Skin epidermis (tissue), 12 donors: ENCODE data around the gene F2.

Source experiments
- H3K27ac ChIP-seq, 21 experiments: fragments of 200-600 bp; sonication (generic) in 11 of 21; one replicate each; pipeline ENCODE4 v1.5.0; 2020; ENCODE audit warnings: mild to moderate bottlenecking in 3 of 21, inconsistent platforms in 2 of 21, moderate library complexity in 2 of 21
- H3K4me3 ChIP-seq, 7 experiments: fragments of 200-600 bp; sonication (generic) in 2 of 7; one replicate each; pipeline ENCODE4 v1.5.0; 2020; ENCODE audit warnings: inconsistent platforms in 2 of 7, mild to moderate bottlenecking in 2 of 7, moderate library complexity in 1 of 7

Gene F2

GRCh38 chr11:46733234-46733633 lies 14.2 kb downstream of the F2 start:
- Histone ChIP-seq H3K4me3 (no peak overlapping the region), H3K27ac (no peak overlapping the region)

- no peak overlapping the region for H3K27ac ChIP-seq
- no peak overlapping the region for H3K4me3 ChIP-seq
Measured at GRCh38 chr11:46736146-46736545, 17.1 kb downstream of the F2 start.

DNA sequence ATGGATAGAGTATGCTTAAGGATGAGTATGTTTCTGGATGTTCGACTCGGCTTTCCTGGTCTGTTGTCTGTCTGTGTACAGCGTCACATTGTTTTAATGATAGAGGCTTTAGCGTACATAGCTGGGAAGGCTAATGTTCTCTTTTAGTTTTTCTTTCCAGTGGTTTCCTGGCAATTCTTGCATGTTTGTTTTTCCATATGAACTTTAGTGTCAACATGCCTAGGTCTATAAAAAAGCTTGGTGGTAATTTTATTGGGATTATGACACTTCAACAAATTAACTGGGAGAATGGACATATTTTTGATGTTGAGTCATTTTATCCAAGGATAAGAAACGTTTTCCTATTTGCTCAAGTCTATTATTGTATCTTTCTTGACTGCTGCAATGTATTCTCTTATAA lies 17.6 kb downstream of the F2 start:
- Histone ChIP-seq H3K4me3 (no peak overlapping the region), H3K27ac (no peak overlapping the region)

- Histone ChIP-seq H3K27ac (no peak overlapping the region), H3K4me3 (no peak overlapping the region)
Measured at GRCh38 chr11:46737699-46738098, 18.7 kb downstream of the F2 start.

DNA sequence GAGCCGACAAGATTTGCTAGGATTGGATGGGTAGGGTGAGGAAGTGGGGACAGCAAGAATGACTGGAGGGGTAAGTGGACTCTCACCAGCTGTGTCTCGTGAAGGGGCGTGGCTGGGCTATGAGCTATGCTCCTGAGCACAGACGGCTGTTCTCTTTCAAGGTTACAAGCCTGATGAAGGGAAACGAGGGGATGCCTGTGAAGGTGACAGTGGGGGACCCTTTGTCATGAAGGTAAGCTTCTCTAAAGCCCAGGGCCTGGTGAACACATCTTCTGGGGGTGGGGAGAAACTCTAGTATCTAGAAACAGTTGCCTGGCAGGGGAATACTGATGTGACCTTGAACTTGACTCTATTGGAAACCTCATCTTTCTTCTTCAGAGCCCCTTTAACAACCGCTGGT lies 19.9 kb downstream of the F2 start:
- no peak overlapping the region for H3K4me3 ChIP-seq
- H3K27ac ChIP-seq = no peak overlapping the region

- Histone ChIP-seq H3K27ac (peak overlapping the region in 3 of 21 experiments; percentile 4 to 28 (median 6)), H3K4me3 (no peak overlapping the region)
Measured at GRCh38 chr11:46741600-46742484, 22.8 kb downstream of the F2 start.

GRCh38 chr11:46743043-46743442 lies 24.0 kb downstream of the F2 start:
- H3K4me3 ChIP-seq = no peak overlapping the region
- peak overlapping the region in 2 of 21 experiments; percentile 28 to 33 for H3K27ac ChIP-seq

GRCh38 chr11:46743693-46744339 lies 24.8 kb downstream of the F2 start:
- Histone ChIP-seq H3K27ac (peak overlapping the region in 1 of 21 experiments; percentile 33), H3K4me3 (no peak overlapping the region)

DNA sequence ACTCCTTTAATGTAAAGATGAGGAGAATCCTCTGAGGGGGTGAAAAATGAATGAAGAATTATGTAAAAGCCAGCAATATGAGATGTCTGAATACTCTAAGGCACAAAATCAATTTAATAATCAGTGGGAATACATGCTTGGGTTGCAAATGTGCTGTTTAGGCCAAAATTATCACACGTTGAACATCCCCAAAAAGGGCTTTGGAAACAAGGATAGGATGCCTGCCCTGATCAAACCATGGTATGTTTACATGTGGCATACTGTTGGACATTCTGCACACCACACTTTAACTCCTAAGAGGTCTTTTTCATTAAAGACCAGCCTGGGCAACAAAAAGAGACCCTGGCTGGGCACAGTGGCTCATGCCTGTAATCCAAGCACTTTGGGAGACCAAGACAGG lies 26.3 kb downstream of the F2 start:
- Histone ChIP-seq H3K27ac (no peak overlapping the region), H3K4me3 (no peak overlapping the region)

GRCh38 chr11:46745995-46746394 lies 27.0 kb downstream of the F2 start:
- H3K27ac ChIP-seq = no peak overlapping the region

GRCh38 chr11:46747150-46747549 lies 28.1 kb downstream of the F2 start:
- no peak overlapping the region for H3K4me3 ChIP-seq
- H3K27ac ChIP-seq = no peak overlapping the region

More at GRCh38 chr11:46745995-46746394, 27.0 kb downstream of the F2 start:
- no peak overlapping the region for H3K4me3 ChIP-seq

DNA sequence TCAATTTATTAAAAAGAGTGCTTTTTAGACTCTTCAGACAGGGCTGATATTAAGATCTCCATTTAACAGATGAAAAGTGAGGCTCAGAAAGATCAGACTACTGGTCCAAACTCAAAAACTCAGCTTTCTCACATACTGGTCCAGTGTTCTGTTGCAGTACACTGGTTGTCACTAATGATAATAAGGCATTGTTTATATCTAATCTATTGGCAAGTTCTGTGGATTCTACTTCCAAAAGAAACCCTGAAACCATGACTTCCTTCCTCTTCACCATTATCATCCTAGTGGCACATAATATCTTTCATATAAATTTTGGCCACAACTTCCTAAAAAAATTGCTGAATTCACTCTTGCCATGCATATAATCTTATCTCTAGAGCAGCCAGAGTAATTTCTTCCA lies 36.9 kb downstream of the F2 start:
- H3K27ac ChIP-seq = no peak overlapping the region
- no peak overlapping the region for H3K4me3 ChIP-seq

DNA sequence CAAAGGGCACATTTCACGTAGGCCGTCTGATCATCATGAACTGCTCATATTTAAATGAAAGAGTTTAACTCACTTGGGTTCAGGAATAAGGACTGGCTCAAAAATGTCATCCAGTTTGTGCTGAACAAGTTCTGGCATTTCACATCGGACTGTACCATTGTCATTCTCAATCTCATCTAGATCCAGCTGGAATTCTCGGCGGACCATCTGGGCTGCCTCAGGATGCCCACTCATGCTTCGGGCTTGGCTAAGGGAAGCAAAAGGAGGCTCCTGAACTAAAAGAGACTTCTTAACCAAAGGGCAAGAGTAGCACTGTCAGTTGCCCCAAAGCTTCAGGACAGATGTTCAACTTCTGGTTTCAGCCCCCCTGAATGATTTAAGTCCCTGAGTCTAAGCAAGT lies 40.2 kb downstream of the F2 start:
- H3K4me3 ChIP-seq = no peak overlapping the region
- H3K27ac ChIP-seq = no peak overlapping the region

DNA sequence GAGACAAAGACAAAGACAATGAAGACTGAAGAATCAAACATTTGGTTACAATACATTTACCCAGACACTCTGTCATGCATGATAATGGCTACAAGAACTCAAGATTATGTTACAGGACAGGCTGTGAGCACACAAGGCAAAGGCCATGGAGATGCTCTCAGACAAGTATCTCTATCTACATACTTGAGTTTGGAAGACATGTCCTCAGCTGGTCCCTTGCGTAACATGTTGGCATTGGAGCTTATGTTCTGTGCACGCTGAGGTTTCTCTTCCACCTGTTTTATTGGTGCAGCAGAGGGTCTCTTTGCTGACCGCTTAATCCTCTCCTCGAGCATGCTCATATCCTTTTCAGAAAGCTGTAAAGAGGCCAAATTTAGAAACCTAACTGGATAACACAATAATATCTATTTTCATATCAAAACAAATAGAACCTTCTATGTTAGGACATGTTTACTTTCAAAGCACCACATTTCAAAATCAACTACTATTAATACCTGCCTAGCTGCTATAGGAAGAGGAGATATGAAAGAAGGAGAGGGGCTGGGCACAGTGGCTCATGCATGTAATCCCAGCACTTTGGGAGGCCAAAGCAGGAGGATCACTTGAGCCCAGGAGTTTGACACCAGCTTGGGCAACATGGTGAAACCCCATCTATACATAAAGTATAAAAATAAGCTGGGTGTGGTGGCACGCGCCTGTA lies 41.6 kb downstream of the F2 start:
- H3K4me3 ChIP-seq = no peak overlapping the region
- no peak overlapping the region for H3K27ac ChIP-seq

DNA sequence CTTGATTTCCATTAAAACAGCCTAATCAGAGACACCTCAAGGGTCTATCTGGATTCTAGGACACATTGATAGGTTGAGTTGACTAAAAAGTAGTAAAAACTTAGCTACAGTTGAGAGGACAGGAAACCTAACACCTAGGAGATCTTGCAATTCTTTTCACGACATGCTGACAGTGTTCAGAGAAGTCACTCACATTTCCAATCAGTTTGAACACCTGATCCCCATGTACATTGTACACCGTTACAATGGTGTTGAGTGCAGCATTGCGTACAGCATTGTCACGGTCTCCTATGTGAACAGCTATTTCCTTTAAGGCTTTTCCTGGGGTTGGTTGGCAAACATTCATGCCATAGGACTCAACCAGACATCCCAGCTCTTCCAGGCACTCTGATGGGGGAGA lies 42.8 kb downstream of the F2 start:
- H3K4me3 ChIP-seq = no peak overlapping the region
- H3K27ac ChIP-seq = no peak overlapping the region

GRCh38 chr11:46762248-46762647 lies 43.2 kb downstream of the F2 start:
- no peak overlapping the region for H3K4me3 ChIP-seq
- no peak overlapping the region for H3K27ac ChIP-seq

DNA sequence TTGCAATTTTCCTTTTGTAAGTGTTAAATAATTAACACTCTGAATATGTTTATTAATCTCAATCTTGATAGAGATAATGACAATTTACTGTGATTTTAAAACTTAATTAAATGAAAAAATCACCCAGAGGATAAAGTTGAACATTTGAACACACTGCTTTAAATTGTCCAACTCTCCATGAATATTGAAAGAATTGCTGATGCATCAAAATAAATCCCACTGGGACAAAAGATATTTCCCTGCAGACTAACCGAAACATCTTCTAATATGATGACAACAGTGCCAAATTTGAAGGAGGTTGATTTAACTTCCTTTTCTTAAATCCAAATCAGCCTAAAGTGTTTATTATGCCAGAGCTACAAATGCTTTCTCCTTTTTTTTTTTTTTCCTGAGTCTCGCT lies 47.6 kb downstream of the F2 start:
- Histone ChIP-seq H3K4me3 (no peak overlapping the region), H3K27ac (no peak overlapping the region)

DNA sequence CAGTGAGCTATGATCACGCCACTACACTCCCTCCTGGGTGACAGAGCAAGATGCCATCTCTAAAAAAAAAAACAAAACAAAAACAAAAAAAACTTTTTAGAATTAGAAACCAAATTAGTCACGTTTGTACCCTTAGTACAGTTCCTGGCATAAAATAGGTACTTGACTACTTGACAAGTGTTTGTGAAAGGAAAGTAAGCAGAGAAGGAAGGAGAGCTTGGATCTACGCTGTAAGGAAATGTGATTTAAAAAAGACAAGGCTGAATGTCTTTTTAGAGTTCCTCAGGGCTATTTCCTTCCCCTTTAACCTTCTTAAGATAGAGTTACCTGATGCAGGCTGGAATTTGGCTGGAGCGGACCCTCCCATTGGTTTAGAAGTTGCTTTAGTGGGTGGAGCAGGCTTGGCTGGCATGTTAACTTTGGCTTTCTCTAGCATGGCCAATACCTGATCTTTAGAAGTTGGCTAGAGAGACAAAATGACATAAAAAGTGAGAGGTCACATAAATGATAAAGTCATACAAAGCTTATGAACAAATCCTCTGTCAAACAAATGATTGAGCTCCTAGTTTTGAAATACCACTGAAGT lies 50.7 kb downstream of the F2 start:
- H3K4me3 ChIP-seq = no peak overlapping the region
- H3K27ac ChIP-seq = no peak overlapping the region

- Histone ChIP-seq H3K27ac (no peak overlapping the region), H3K4me3 (no peak overlapping the region)
Measured at GRCh38 chr11:46776878-46777277, 57.9 kb downstream of the F2 start.

DNA sequence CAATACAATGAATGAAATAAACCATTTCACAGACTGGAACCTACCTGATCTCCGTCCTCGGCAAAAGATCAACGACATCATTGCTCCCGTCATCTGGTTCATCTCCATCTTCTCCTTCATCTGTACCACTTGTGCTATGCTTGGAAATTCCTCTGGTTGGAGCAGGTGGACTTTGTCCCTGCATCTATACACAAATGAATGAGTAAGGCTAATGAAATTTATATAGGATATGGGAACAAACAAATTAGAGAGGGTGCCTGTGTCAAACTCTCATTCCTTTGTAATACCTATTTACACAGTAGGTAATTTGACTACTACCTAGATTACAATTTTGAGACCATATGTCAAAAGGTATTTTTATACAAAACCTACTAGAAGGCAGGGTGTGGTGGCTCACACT lies 59.4 kb downstream of the F2 start:
- no peak overlapping the region for H3K4me3 ChIP-seq

More for the DNA sequence above, 59.4 kb downstream of the F2 start:
- H3K27ac ChIP-seq = no peak overlapping the region
